Heart left ventricle (tissue), 13 donors: ENCODE results near the gene TASL.

Experiments
- CTCF ChIP-seq, 12 donors: fragments of 200-600 bp; sonication (generic) in 4 of 12; IDR thresholded peaks; one replicate each; pipeline versions ENCODE4 v1.5.0 to v1.8.0; 2018 to 2022; ENCODE audit warnings: antibody characterized with exemption in 12 of 12, mild to moderate bottlenecking in 5 of 12
- POLR2A ChIP-seq, 2 donors: fragments of 450-650 bp; IDR thresholded peaks; one replicate each; pipeline ENCODE4 v1.6.1; 2017; ENCODE audit warnings: antibody characterized with exemption in 2 of 2, mild to moderate bottlenecking in 2 of 2, moderate library complexity in 2 of 2
- donor health status: ischemic (EF 13 %, LVEDD 7.1; RV severe dilation, severe dysfunction).
- donor health status: DM: no; HTN: yes; CAD: no.
- donor health status: DM: no; HTN: no; CAD: no.
- donor health status: ischemic (EF 25% LVEDD 6.9; RV normal size, moderate dysfunction).
- donor health status: ischemic (EF 25% LVEDD 5.7; RV mildly dilated, moderate dysfunction).
- donor health status: ischemic (EF 35%, LVEDD 5.7; RV mildly dilated, moderate dysfunction).
- donor health status: nonischemic (EF 11% LVEDD 7.7; RV severe dilation, severe dysfunction).
- donor health status: DM: yes; HTN: yes; CAD: no.
- donor health status: PGD.
- donor health status: ischemic (EF 29% LVEDD 5.4; RV normal size, mild dysfunction).
- donor health status: nonischemic (EF 23%, LVEDD 6.1; RV moderate dilation, normal function).

GRCh38 chrX:30573125-30573524 is 4.4 kb downstream of the TASL start:
- no peak for TF ChIP-seq CTCF (IDR thresholded peaks at IDR 0.05)
- no peak for TF ChIP-seq POLR2A (IDR thresholded peaks at IDR 0.05)
